Hepatocyte (in vitro differentiated cells): ENCODE measurements around the gene SHOC2.

Experiments
- EZH2phosphoT487 ChIP-seq: fragments of 200-600 bp; sonication (generic); IDR thresholded peaks from one replicate; pipeline ENCODE4 v1.6.1; 2018; ENCODE audit warnings: antibody characterized with exemption, mild to moderate bottlenecking, low read depth, moderate library complexity; ENCODE audit not compliant: unreplicated experiment, severe bottlenecking
- TF ChIP-seq, protein P1 (sequence below): fragments of 200-600 bp; sonication (generic); IDR thresholded peaks from 2 replicates; pipeline ENCODE4 v1.5.1; 2016; ENCODE audit warnings: antibody characterized with exemption, mild to moderate bottlenecking; ENCODE audit not compliant: poor library complexity

DNA sequence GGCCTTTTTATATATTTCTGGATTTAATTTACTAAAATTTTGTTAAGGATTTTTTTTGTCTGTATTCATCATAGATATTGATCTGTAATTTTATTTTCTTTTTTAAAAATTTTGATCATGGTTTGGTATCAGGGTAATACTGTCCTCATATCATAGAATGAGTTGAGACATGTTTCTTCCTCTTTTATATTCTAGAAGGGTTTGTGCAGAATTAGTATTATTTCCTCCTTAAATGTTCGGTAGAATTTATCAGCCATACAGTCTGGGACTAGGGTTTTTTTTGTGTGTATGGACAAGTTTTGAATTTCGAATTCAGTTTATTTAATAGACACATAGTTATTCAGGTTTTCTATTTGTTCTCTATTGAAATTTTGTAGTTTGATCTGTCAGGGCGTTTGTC lies 54.0 kb downstream of the SHOC2 start:
- TF ChIP-seq, protein P1, sequence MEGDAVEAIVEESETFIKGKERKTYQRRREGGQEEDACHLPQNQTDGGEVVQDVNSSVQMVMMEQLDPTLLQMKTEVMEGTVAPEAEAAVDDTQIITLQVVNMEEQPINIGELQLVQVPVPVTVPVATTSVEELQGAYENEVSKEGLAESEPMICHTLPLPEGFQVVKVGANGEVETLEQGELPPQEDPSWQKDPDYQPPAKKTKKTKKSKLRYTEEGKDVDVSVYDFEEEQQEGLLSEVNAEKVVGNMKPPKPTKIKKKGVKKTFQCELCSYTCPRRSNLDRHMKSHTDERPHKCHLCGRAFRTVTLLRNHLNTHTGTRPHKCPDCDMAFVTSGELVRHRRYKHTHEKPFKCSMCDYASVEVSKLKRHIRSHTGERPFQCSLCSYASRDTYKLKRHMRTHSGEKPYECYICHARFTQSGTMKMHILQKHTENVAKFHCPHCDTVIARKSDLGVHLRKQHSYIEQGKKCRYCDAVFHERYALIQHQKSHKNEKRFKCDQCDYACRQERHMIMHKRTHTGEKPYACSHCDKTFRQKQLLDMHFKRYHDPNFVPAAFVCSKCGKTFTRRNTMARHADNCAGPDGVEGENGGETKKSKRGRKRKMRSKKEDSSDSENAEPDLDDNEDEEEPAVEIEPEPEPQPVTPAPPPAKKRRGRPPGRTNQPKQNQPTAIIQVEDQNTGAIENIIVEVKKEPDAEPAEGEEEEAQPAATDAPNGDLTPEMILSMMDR = no peak
- no peak for TF ChIP-seq EZH2phosphoT487
